Astrocyte of the cerebellum (primary cell): ENCODE measurements around the gene ABCD1.

Source experiments
- DNase-seq: peaks from one replicate; pipeline ENCODE4 v3.0.0-alpha.2; 2011; ENCODE audit warnings: low read depth
- H3K4me3 ChIP-seq: 2 replicates; pipeline ENCODE4 v1.5.1; 2011; ENCODE audit warnings: mild to moderate bottlenecking, low read depth, low read length, moderate library complexity
- in situ Hi-C: cut with HindIII; loops from 2 replicates; pipeline ENCODE4 v1.10.0; 2017; ENCODE audit warnings: low sequenced_read_pairs
- TF ChIP-seq, protein P1 (sequence below): IDR thresholded peaks from 2 replicates; pipeline ENCODE4 v1.5.1; 2012; ENCODE audit warnings: low read length, low read depth, moderate library complexity, mild to moderate bottlenecking; ENCODE audit errors: missing control alignments

Gene ABCD1

GRCh38 chrX:153731845-153732215 is 7.2 kb downstream of the ABCD1 start:
- H3K4me3 ChIP-seq: no peak overlapping the region
- in situ Hi-C loops: no loop called here
- no peak for DNase-seq
- TF ChIP-seq, protein P1, sequence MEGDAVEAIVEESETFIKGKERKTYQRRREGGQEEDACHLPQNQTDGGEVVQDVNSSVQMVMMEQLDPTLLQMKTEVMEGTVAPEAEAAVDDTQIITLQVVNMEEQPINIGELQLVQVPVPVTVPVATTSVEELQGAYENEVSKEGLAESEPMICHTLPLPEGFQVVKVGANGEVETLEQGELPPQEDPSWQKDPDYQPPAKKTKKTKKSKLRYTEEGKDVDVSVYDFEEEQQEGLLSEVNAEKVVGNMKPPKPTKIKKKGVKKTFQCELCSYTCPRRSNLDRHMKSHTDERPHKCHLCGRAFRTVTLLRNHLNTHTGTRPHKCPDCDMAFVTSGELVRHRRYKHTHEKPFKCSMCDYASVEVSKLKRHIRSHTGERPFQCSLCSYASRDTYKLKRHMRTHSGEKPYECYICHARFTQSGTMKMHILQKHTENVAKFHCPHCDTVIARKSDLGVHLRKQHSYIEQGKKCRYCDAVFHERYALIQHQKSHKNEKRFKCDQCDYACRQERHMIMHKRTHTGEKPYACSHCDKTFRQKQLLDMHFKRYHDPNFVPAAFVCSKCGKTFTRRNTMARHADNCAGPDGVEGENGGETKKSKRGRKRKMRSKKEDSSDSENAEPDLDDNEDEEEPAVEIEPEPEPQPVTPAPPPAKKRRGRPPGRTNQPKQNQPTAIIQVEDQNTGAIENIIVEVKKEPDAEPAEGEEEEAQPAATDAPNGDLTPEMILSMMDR: no peak

GRCh38 chrX:153732401-153732800 is 7.7 kb downstream of the ABCD1 start:
- H3K4me3 ChIP-seq: no peak overlapping the region
- DNase-seq: no peak
- in situ Hi-C loops: no loop called here
- TF ChIP-seq, protein P1: no peak

- TF ChIP-seq, protein P1: no peak
- H3K4me3 ChIP-seq: no peak overlapping the region
- in situ Hi-C loops: no loop called here
- DNase-seq: no peak
These were observed 9.1 kb downstream of the ABCD1 start for GRCh38 chrX:153733651-153734240.

GRCh38 chrX:153734871-153735270 is 10.2 kb downstream of the ABCD1 start:
- H3K4me3 ChIP-seq: no peak overlapping the region
- in situ Hi-C loops: no loop called here
- TF ChIP-seq, protein P1: no peak
- no peak for DNase-seq

- TF ChIP-seq, protein P1: no peak
- in situ Hi-C loops: no loop called here
These were observed 10.6 kb downstream of the ABCD1 start for GRCh38 chrX:153735274-153735673.

DNA sequence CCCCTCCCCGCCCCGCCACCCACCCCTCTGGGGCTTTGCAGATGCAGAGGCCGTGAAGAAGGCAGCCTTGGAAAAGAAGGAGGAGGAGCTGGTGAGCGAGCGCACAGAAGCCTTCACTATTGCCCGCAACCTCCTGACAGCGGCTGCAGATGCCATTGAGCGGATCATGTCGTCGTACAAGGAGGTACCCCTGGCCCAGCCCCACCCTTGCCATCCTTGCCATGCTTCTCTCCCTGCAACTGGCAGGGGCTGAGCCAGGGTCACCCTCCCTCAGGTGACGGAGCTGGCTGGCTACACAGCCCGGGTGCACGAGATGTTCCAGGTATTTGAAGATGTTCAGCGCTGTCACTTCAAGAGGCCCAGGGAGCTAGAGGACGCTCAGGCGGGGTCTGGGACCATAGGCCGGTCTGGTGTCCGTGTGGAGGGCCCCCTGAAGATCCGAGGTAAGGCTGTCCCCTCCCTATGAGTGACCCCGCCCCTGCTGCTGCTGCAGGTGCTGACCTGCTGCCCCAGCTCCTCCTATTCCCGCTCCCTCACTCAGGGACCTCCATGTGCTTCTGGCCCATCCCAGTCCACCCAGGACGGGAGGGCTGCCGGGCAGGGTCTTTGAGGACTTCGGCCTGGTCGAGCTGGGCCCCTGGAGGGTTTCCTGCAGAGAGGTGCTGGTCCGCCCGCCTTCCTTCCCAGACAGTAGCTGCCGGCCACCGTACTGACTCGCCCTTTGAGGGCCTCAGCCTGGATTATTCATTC is 11.6 kb downstream of the ABCD1 start:
- in situ Hi-C loops: no loop called here
- TF ChIP-seq, protein P1: no peak
- no peak overlapping the region for H3K4me3 ChIP-seq
- DNase-seq: no peak

More at GRCh38 chrX:153735274-153735673, 10.6 kb downstream of the ABCD1 start:
- no peak for DNase-seq
- H3K4me3 ChIP-seq: no peak overlapping the region
